Kidney (tissue), 14 donors: ENCODE measurements around the gene RNF126. TPM values are rescaled to one million over a fixed set of nuclear protein-coding genes. Genes with fewer than 3 reads are reported as not detected.
"Not testable (repeated sequence)": the region's sequence is repeated elsewhere in the genome, so short reads cannot be mapped to it uniquely, and the experiment has no call there.

Experiments used
- DNase-seq, 5 donors: peaks; one replicate each; pipeline ENCODE4 v3.0.0-alpha.2; 2013 to 2020
- FAIRE-seq: peaks from 2 replicates; lab custom pipeline; 2012; peaks lifted over from hg19 to GRCh38; lab: Jason Lieb, UNC
- H3K27ac ChIP-seq, 2 donors: one replicate each; pipeline ENCODE4 v1.7.0; 2013; ENCODE audit warnings: low read depth in 2 of 2, low read length in 2 of 2, inconsistent platforms in 1 of 2
- H3K27me3 ChIP-seq: one replicate; pipeline ENCODE4 v1.7.1; 2013; ENCODE audit warnings: low read length, inconsistent platforms; ENCODE audit not compliant: control insufficient read depth, insufficient read depth
- H3K36me3 ChIP-seq, 3 donors: one replicate each; pipeline versions ENCODE4 v1.7.0 to v1.7.1; 2013; ENCODE audit warnings: low read length in 3 of 3, control low read depth in 1 of 3, inconsistent platforms in 1 of 3; ENCODE audit not compliant: insufficient read depth in 3 of 3, control insufficient read depth in 2 of 3
- H3K4me1 ChIP-seq, 3 donors: one replicate each; pipeline versions ENCODE4 v1.7.0 to v1.7.1; 2013; ENCODE audit warnings: low read length in 3 of 3, inconsistent platforms in 1 of 3, low read depth in 1 of 3; ENCODE audit not compliant: control insufficient read depth in 2 of 3, insufficient read depth in 2 of 3
- H3K4me3 ChIP-seq, 3 donors: one replicate each; pipeline versions ENCODE4 v1.7.0 to v1.8.1; 2013; ENCODE audit warnings: low read length in 3 of 3, control low read depth in 1 of 3, inconsistent platforms in 1 of 3
- H3K9ac ChIP-seq, 3 donors: one replicate each; pipeline versions ENCODE4 v1.7.0 to v1.7.1; 2013; ENCODE audit warnings: low read length in 3 of 3, control low read depth in 1 of 3, inconsistent platforms in 1 of 3
- H3K9me3 ChIP-seq, 3 donors: one replicate each; pipeline versions ENCODE4 v1.7.0 to v1.7.1; 2013; ENCODE audit warnings: low read length in 3 of 3, control low read depth in 1 of 3, inconsistent platforms in 1 of 3; ENCODE audit not compliant: control insufficient read depth in 2 of 3, insufficient read depth in 1 of 3
- intact Hi-C: fragments of 100-400 bp; cut with DNase I; formaldehyde crosslinking; loops from one replicate; pipeline ENCODE4 v1.11.1; 2022
- polyA plus RNA-seq: library from polyadenylated mRNA; stranded (reverse); fragments of 350-450 nt; fragmentation: Illumina TruSeq; extraction: RNeasy Lipid Tissue Mini Kit (QIAGEN cat#74804); gene quantifications from one replicate; pipeline ENCODE4 v1.2.3, GENCODE V29; 2014; ENCODE audit warnings: low read depth, low replicate concordance; ENCODE audit not compliant: insufficient read depth
- total RNA-seq: library from RNA; stranded (reverse); fragmentation: NEBNext Ultra II Directional; extraction: Animal tissue kit (Norgen Biotek cat#: 25700); gene quantifications from one replicate; pipeline ENCODE4 v1.2.1, GENCODE V29; 2021
- TF ChIP-seq, protein P1 (sequence below): IDR thresholded peaks from 3 replicates; pipeline ENCODE4 v1.5.1; 2012; ENCODE audit warnings: mild to moderate bottlenecking, moderate library complexity, borderline replicate concordance; ENCODE audit not compliant: insufficient read depth; ENCODE audit errors: extremely low read depth
- donor health status: control.
- donor health status: control.
- donor health status: control.
- donor health status: control.
- donor health status: control.
- donor health status: DM: yes; HTN: yes; CAD: no.
- donor health status: Normal renal cell carcinoma (clear cell type).

Gene RNF126
- total and polyA plus RNA-seq, 2 donors from 2014 or later = 33.3 to 38.0 TPM

DNA sequence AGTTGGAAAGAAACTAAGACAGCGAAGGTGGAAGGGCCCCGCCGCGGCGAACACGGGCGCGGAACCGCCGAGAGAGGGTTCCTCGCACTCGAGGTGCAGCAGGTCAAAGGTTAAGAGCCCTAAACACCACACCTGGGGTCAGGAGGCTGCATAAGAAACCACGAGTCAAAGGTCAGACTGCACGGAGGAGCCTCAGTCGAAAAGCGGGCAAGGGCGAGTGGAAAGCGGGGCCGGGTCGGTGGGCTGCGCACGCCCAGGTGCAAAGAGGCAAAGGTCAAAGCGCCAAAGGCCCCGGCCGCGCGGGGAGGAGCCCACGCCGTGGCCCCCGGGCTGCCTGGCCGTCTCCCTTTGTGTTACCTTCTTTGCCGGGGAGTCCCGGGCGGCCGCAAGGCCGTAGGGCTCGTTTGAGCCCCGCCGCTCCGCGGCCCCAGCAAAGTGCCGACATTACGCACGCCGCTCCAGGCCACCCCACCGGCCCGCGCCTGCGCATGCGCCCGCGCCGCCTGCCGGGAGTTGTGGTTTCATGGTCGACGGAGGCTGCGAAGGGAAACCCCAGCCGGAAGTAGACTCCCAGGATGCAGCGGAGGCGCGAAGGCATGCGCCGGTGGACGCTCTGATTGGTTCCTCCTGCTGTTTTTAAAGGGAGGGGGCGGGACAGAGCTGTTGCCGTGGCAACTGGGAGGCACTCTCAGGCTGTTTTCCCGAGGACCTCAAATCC, 29.8 kb downstream of the RNF126 start, which contains the start of gene POLRMT:
TSS of gene POLRMT (minus strand) at position 470 of the 718 bp plus-strand sequence. CDS start at position 445, 25 bp downstream.
- H3K4me1 ChIP-seq = peaks cover 0 to 11% (median 4%) of the 10 kb centered on the region in 3 donors
- H3K36me3 ChIP-seq = no peaks in the 10 kb centered on the region
- peak within 1 kb of the TSS; percentile 89 to 94 (median 90) for H3K4me3 ChIP-seq
- no peaks in the 10 kb centered on the region for H3K27me3 ChIP-seq
- FAIRE-seq = peak; percentile 27
- H3K9me3 ChIP-seq = no peaks in the 10 kb centered on the region
- peak within 1 kb of the TSS in 1 of 2 donors; percentile 17 for H3K27ac ChIP-seq
- TF ChIP-seq, protein P1, sequence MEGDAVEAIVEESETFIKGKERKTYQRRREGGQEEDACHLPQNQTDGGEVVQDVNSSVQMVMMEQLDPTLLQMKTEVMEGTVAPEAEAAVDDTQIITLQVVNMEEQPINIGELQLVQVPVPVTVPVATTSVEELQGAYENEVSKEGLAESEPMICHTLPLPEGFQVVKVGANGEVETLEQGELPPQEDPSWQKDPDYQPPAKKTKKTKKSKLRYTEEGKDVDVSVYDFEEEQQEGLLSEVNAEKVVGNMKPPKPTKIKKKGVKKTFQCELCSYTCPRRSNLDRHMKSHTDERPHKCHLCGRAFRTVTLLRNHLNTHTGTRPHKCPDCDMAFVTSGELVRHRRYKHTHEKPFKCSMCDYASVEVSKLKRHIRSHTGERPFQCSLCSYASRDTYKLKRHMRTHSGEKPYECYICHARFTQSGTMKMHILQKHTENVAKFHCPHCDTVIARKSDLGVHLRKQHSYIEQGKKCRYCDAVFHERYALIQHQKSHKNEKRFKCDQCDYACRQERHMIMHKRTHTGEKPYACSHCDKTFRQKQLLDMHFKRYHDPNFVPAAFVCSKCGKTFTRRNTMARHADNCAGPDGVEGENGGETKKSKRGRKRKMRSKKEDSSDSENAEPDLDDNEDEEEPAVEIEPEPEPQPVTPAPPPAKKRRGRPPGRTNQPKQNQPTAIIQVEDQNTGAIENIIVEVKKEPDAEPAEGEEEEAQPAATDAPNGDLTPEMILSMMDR = no peak
- peak; percentile 98 to 99 (median 99) for DNase-seq
- peak within 1 kb of the TSS; percentile 81 to 93 (median 82) for H3K9ac ChIP-seq
- intact Hi-C loops = no loop called here

DNA sequence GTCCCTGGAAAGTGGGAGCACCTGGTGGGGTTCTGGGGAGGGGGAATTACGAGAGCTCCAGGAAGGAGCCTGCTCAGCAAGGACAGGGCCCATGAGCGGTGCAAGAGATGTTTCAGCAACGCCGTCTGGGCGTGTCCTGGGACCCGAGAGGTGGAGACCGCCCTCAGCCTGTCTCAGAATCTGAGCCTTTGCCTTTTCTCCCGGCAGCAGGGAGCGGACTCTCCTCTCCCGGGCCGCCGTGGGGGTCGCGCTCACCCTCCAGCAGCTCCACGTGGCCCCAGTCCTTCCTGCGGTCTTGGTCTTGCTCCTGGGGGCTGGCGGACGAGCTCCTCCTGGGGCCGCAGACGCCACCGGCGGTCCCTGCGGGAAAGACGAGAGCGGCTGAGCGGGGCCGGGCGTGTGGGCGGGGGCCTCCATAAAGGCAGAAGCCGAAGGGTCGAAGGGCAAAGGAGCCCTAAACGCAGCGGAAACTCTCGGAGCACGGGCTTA, 30.4 kb downstream of the RNF126 start:
- H3K9ac ChIP-seq = peak overlapping the region; percentile 72 to 93 (median 81)
- FAIRE-seq = no peak

DNA sequence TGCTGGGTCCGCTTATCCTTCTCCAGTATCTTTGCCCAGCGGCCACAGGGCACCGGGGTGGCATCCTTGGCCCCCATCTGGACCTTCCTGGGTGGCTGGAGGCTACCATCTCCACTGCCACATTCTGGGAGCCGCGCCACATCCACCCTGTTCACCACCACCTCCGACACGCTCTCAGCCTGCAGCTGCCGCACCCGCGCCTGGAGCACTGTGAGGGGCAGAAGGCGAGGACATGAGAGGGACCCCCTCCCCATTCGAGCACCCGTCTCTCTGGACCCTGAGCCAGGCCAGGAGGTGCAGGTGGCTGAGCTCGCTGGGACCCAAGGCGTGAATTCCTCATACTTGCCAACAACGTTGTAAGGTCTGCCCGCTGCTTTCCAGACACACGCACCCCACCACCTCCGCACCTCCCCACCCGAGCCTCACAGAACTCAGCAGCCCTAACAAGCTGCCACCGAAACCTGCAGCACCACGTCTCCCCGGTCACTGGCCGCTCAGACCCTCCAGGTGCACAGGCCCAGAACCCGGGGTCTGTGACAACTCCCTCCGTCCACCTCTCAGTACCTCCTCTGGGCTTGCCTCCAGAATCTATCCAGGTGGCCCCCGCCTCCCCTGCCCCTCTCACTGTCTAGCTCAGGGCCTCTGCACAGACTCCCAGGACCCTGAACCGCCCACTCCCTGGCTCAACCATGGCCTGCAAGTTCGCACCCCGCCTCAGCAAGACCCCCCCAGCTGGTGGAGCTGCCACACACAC, 32.9 kb downstream of the RNF126 start:
- FAIRE-seq = no peak
- H3K9me3 ChIP-seq = no peaks in the 10 kb centered on the region
- intact Hi-C loops = no loop called here
- no peak overlapping the region for H3K27ac ChIP-seq
- no peak overlapping the region for H3K4me3 ChIP-seq
- no peak overlapping the region for H3K9ac ChIP-seq
- peaks cover 0 to 3% (median 0%) of the 10 kb centered on the region in 3 donors for H3K36me3 ChIP-seq
- no peak for DNase-seq
- peaks cover 0 to 11% (median 4%) of the 10 kb centered on the region in 3 donors for H3K4me1 ChIP-seq
- TF ChIP-seq, protein P1 = no peak
- no peaks in the 10 kb centered on the region for H3K27me3 ChIP-seq

More for the DNA sequence above, 30.4 kb downstream of the RNF126 start:
- H3K36me3 ChIP-seq = no peaks in the 10 kb centered on the region
- intact Hi-C loops = no loop called here
- TF ChIP-seq, protein P1 = no peak
- H3K27ac ChIP-seq = no peak overlapping the region
- no peaks in the 10 kb centered on the region for H3K9me3 ChIP-seq
- DNase-seq = peak in 3 of 5 donors; percentile 52 to 77 (median 70)
- peak overlapping the region; percentile 75 to 93 (median 90) for H3K4me3 ChIP-seq
- H3K27me3 ChIP-seq = no peaks in the 10 kb centered on the region
- peaks cover 0 to 11% (median 4%) of the 10 kb centered on the region in 3 donors for H3K4me1 ChIP-seq

DNA sequence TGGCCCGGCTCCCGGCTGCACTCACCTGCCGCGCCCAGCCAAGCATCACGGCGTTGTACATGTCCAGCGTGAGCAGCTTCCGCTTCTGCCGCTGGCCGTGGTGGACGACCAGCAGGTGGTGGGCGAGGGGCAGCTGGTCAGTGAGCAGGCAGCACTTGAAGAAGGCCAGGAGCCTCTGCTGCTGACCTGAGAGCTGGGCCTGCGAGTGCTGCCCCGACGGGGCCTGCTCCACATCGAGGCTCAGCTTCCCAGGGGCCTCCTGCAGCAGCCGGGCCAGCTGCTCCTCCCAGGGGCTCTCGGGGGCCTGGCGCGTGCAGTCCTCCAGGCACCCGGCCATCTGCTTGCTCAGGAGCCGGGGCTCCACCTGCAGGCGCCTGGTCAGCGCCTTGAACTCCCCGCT, 33.5 kb downstream of the RNF126 start:
- intact Hi-C loops, FAIRE-seq, H3K4me3 ChIP-seq, H3K9me3 ChIP-seq, H3K9ac ChIP-seq, H3K27me3 ChIP-seq, H3K27ac ChIP-seq, H3K36me3 ChIP-seq: not testable (repeated sequence)
- H3K4me1 ChIP-seq = peaks cover 0 to 11% (median 4%) of the 10 kb centered on the region in 3 donors
- peak in 3 of 5 donors; percentile 34 to 58 (median 50) for DNase-seq
